Natural killer cell (primary cell): ENCODE results near the gene ATP6V0E1. TPM values are rescaled to one million over a fixed set of nuclear protein-coding genes. Genes with fewer than 3 reads are reported as not detected.

Source experiments
- ATAC-seq, 3 donors: fragments of 150-1000 bp in 2 of 3; fragments of 200-7000 bp in 1 of 3; cut with Tn5 transposase; 1 replicate in 1 of 3; 2 replicates in 2 of 3; pipeline ENCODE4 v1.10.0; 2021; ENCODE audit warnings: mild to moderate bottlenecking in 2 of 3, moderate library complexity in 2 of 3
- DNase-seq, 2 donors: peaks; one replicate each; pipeline versions ENCODE4 v3.0.0 to v3.0.0-alpha.2; 2013 to 2021; ENCODE audit warnings: mixed read lengths in 1 of 2
- H3K27ac ChIP-seq: one replicate; pipeline ENCODE4 v1.5.1; 2013; ENCODE audit warnings: mild to moderate bottlenecking, low read length
- H3K27me3 ChIP-seq: one replicate; pipeline ENCODE4 v1.6.1; 2013; ENCODE audit warnings: low read length; ENCODE audit not compliant: control insufficient read depth, insufficient read depth
- H3K36me3 ChIP-seq: one replicate; pipeline ENCODE4 v1.6.1; 2013; ENCODE audit warnings: low read length; ENCODE audit not compliant: control insufficient read depth, insufficient read depth
- H3K4me1 ChIP-seq: one replicate; pipeline ENCODE4 v1.6.1; 2013; ENCODE audit warnings: low read length; ENCODE audit not compliant: control insufficient read depth, insufficient read depth
- H3K4me3 ChIP-seq: one replicate; pipeline ENCODE4 v1.5.1; 2013; ENCODE audit warnings: low read length
- H3K9me3 ChIP-seq: one replicate; pipeline ENCODE4 v1.6.1; 2013; ENCODE audit warnings: low read length; ENCODE audit not compliant: control insufficient read depth, insufficient read depth
- H3K27ac Mint-ChIP-seq, 2 donors: one replicate each; pipeline ENCODE4 v1.8.0; 2022; ENCODE audit warnings: mild to moderate bottlenecking in 2 of 2, mixed read lengths in 2 of 2, moderate library complexity in 1 of 2
- H3K27me3 Mint-ChIP-seq, 2 donors: one replicate each; pipeline ENCODE4 v1.8.0; 2022; ENCODE audit warnings: low read depth in 2 of 2, mixed read lengths in 2 of 2
- H3K36me3 Mint-ChIP-seq: one replicate; pipeline ENCODE4 v1.8.0; 2022; ENCODE audit warnings: mixed read lengths
- H3K4me1 Mint-ChIP-seq, 2 donors: one replicate each; pipeline ENCODE4 v1.8.0; 2022; ENCODE audit warnings: mixed read lengths in 2 of 2
- H3K4me3 Mint-ChIP-seq: one replicate; pipeline ENCODE4 v1.8.0; 2022; ENCODE audit warnings: mild to moderate bottlenecking, moderate library complexity, mixed read lengths
- H3K9me3 Mint-ChIP-seq, 2 donors: one replicate each; pipeline ENCODE4 v1.8.0; 2022; ENCODE audit warnings: mixed read lengths in 2 of 2
- CTCF ChIP-seq: fragments of 200-600 bp; IDR thresholded peaks from one replicate; pipeline ENCODE4 v1.8.0; 2022; ENCODE audit warnings: antibody characterized with exemption
- WGBS: methylation state at CpG from one replicate; pipeline ENCODE4 v1.1.7; 2013; ENCODE audit warnings: missing lambda C conversion rate; ENCODE audit not compliant: insufficient coverage; 5-methylcytosine and 5-hydroxymethylcytosine counted together
- intact Hi-C: fragments of 100-400 bp; cut with micrococcal nuclease; formaldehyde crosslinking; loops from one replicate; pipeline ENCODE4 v1.14.2; 2022
- total RNA-seq, 4 donors: library from RNA; stranded (reverse); fragments of 120-200 nt in 1 of 4; gene quantifications; one replicate each; pipeline versions ENCODE4 v1.2.3 to v1.2.4, GENCODE V29; 2013 to 2022

ATP6V0E1 gene
- total RNA-seq, 3 donors from 2014 or later (not counting 1 experiment from before 2014, with no cell fraction given) = 101 to 141 (median 103) TPM

- H3K27me3 ChIP-seq = no peaks in the 10 kb centered on the region
- peaks cover 8% of the 10 kb centered on the region for H3K4me1 ChIP-seq
- H3K27ac ChIP-seq = peak overlapping the region; percentile 92
- Mint-ChIP-seq H3K4me3 (peak overlapping the region; percentile 94), H3K9me3 (no peaks in the 10 kb centered on the region), H3K36me3 (no peaks in the 10 kb centered on the region), H3K27ac (peak overlapping the region; percentile 89 to 95), H3K4me1 (peaks cover 30 to 33% of the 10 kb centered on the region in 2 donors), H3K27me3 (peaks cover 9 to 16% of the 10 kb centered on the region in 2 donors)
- intact Hi-C loops = loop anchor here (1.0 to 2.0 kb wide), 4 partner anchors 72 to 284 kb away; partner anchors contain the start of genes BNIP1 and RPL26L1
- ATAC-seq (peak; percentile 49 to 71 (median 56)), DNase-seq (no peak)
- H3K36me3 ChIP-seq = peaks cover 2% of the 10 kb centered on the region
- TF ChIP-seq CTCF = no peak
- under 1% methylated on average over 27 of the region's 27 CpGs for WGBS
- no peaks in the 10 kb centered on the region for H3K9me3 ChIP-seq
- H3K4me3 ChIP-seq = peak overlapping the region; percentile 86
Observed at GRCh38 chr5:173056783-173057061, 73.2 kb downstream of the ATP6V0E1 start.

DNA sequence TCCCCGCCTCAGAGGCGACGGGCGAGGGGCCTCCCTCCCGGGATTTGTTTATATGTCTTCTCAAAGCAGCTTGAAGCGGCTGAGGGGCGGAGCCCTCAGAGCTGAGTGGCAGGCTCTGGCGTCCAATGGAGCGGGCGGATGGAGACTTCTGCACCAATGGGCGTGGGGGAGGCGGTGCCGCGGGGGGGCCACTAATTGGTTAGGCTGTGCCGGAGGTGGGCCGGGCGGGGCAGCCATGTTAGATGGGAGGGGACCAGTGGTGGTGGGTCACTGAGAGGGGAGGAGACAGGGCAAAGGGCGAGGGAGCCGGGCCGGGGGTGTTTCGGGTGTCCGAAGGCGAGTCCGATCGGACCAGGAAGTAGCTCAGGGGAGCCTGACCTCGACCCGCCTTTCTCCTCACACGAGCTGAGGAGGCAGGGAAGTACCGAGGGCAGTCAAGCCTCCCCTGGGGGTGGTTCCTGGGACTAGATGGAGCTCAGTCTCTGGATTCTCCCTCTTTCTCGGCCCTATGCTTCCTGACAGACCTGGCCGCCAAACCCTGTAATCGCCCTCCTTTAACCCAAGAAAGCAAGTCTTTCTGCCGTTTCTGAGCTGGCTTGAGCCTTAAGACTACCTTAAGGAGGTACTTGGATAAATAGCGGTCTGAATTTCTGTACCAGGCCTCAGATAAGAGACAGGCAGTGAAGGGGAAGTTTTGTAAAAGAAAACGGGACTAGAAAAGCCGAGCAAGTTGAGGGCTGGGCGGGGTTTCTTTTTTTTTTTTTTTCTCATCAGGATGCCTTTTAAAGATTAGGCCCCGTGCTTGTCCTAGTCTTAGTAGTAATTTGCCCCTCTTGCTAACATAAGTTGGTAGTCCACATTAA is 73.7 kb downstream of the ATP6V0E1 start:
- H3K9me3 ChIP-seq = no peaks in the 10 kb centered on the region
- Mint-ChIP-seq H3K36me3 (no peaks in the 10 kb centered on the region), H3K4me1 (peaks cover 36 to 37% of the 10 kb centered on the region in 2 donors), H3K27ac (peak overlapping the region; percentile 89 to 95), H3K27me3 (peaks cover 4 to 10% of the 10 kb centered on the region in 2 donors), H3K4me3 (peak overlapping the region; percentile 94), H3K9me3 (no peaks in the 10 kb centered on the region)
- DNase-seq (peak; percentile 98 to 99), ATAC-seq (peak; percentile 80 to 93 (median 83))
- peaks cover 8% of the 10 kb centered on the region for H3K4me1 ChIP-seq
- H3K36me3 ChIP-seq = peaks cover 2% of the 10 kb centered on the region
- TF ChIP-seq CTCF = no peak
- 0% methylated on average over 38 of the region's 38 CpGs for WGBS
- H3K27me3 ChIP-seq = no peaks in the 10 kb centered on the region
- peak overlapping the region; percentile 92 for H3K27ac ChIP-seq
- intact Hi-C loops = loop anchor here (1.0 to 2.0 kb wide), 3 partner anchors 73 to 284 kb away; partner anchors contain the start of gene BNIP1
- H3K4me3 ChIP-seq = peak overlapping the region; percentile 86

- no peaks in the 10 kb centered on the region for H3K27me3 Mint-ChIP-seq
- no peaks in the 10 kb centered on the region for H3K9me3 ChIP-seq
- H3K36me3 ChIP-seq = peaks cover 2% of the 10 kb centered on the region
- H3K4me1 Mint-ChIP-seq = peaks cover 50 to 52% of the 10 kb centered on the region in 2 donors
- no peaks in the 10 kb centered on the region for H3K9me3 Mint-ChIP-seq
- no peak overlapping the region for H3K4me3 Mint-ChIP-seq
- peak overlapping the region in 1 of 2 donors; percentile 71 for H3K27ac Mint-ChIP-seq
- H3K36me3 Mint-ChIP-seq = no peaks in the 10 kb centered on the region
- ATAC-seq (no peak), DNase-seq (no peak)
- no peak for TF ChIP-seq CTCF
- intact Hi-C loops = no loop called here
- H3K27me3 ChIP-seq = no peaks in the 10 kb centered on the region
- H3K4me1 ChIP-seq = peaks cover 18% of the 10 kb centered on the region
- no peak overlapping the region for H3K27ac ChIP-seq
- no peak overlapping the region for H3K4me3 ChIP-seq
- 85% methylated on average over 4 of the region's 4 CpGs for WGBS
Observed at GRCh38 chr5:173062141-173062540, 78.6 kb downstream of the ATP6V0E1 start.
